ENCODE data around the gene ATP5F1C.

- no peak for TF ChIP-seq POLR2A (IDR thresholded peaks at IDR 0.05)
- TF ChIP-seq, protein P1, sequence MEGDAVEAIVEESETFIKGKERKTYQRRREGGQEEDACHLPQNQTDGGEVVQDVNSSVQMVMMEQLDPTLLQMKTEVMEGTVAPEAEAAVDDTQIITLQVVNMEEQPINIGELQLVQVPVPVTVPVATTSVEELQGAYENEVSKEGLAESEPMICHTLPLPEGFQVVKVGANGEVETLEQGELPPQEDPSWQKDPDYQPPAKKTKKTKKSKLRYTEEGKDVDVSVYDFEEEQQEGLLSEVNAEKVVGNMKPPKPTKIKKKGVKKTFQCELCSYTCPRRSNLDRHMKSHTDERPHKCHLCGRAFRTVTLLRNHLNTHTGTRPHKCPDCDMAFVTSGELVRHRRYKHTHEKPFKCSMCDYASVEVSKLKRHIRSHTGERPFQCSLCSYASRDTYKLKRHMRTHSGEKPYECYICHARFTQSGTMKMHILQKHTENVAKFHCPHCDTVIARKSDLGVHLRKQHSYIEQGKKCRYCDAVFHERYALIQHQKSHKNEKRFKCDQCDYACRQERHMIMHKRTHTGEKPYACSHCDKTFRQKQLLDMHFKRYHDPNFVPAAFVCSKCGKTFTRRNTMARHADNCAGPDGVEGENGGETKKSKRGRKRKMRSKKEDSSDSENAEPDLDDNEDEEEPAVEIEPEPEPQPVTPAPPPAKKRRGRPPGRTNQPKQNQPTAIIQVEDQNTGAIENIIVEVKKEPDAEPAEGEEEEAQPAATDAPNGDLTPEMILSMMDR (IDR thresholded peaks at IDR 0.05): no peak
- TF ChIP-seq EP300 (IDR thresholded peaks at IDR 0.05; ENCODE audit: low read depth): no peak
Observed at GRCh38 chr10:7857262-7857661, 69.3 kb downstream of the ATP5F1C start.

All from transverse colon (tissue), 3 donors.